IMR-90 (cell line): ENCODE measurements around the gene TAAR8.

Experiments used
- CEBPB ChIP-seq: IDR thresholded peaks from 2 replicates; pipeline ENCODE4 v1.6.1; 2012; ENCODE audit warnings: low read depth, low read length, improper control_type of control experiment
- CHD1 ChIP-seq: IDR thresholded peaks from 2 replicates; pipeline ENCODE4 v1.6.1; 2012; ENCODE audit warnings: low read depth, low read length, improper control_type of control experiment
- CTCF ChIP-seq: conservative IDR thresholded peaks from 2 replicates; pipeline ENCODE4 v1.5.1; 2012; ENCODE audit warnings: mild to moderate bottlenecking, low read depth, low read length, improper control_type of control experiment
- MAFK ChIP-seq: IDR thresholded peaks from 2 replicates; pipeline ENCODE4 v1.6.1; 2012; ENCODE audit warnings: low read depth, low read length, improper control_type of control experiment
- MAZ ChIP-seq: IDR thresholded peaks from 2 replicates; pipeline ENCODE4 v1.6.1; 2012; ENCODE audit warnings: low read depth, mild to moderate bottlenecking, low read length, improper control_type of control experiment, moderate library complexity, borderline replicate concordance
- MXI1 ChIP-seq: IDR thresholded peaks from 2 replicates; pipeline ENCODE4 v1.6.1; 2012; ENCODE audit warnings: low read depth, mild to moderate bottlenecking, low read length, moderate library complexity, borderline replicate concordance
- POLR2A ChIP-seq: IDR thresholded peaks from 2 replicates; pipeline ENCODE4 v1.6.1; 2012; ENCODE audit warnings: mild to moderate bottlenecking, low read depth, low read length
- RAD21 ChIP-seq: IDR thresholded peaks from 2 replicates; pipeline ENCODE4 v1.6.1; 2012; ENCODE audit warnings: low read length, improper control_type of control experiment
- RFX5 ChIP-seq: IDR thresholded peaks from 2 replicates; pipeline ENCODE4 v1.8.0; 2012; ENCODE audit warnings: low read depth, mild to moderate bottlenecking, low read length, moderate library complexity
- SMC3 ChIP-seq: fragments of 150-350 bp; IDR thresholded peaks from 2 replicates; pipeline ENCODE4 v1.6.1; 2016; ENCODE audit warnings: low read depth, mild to moderate bottlenecking, antibody characterized with exemption, low read length, moderate library complexity
- USF2 ChIP-seq: fragments of 150-350 bp; IDR thresholded peaks from 2 replicates; pipeline ENCODE4 v1.6.1; 2017; ENCODE audit warnings: mild to moderate bottlenecking, antibody characterized with exemption, low read length, low read depth
- TF ChIP-seq, protein P1 (sequence below): fragments of 150-350 bp; IDR thresholded peaks from 2 replicates; pipeline ENCODE4 v1.6.1; 2016; ENCODE audit warnings: low read depth, mild to moderate bottlenecking, low read length, moderate library complexity, borderline replicate concordance

- TF ChIP-seq MAZ (no peak), MAFK (no peak), POLR2A (no peak), CTCF (no peak), CEBPB (no peak), RAD21 (no peak), CHD1 (no peak), RFX5 (no peak), SMC3 (no peak), USF2 (no peak), MXI1 (no peak)
- TF ChIP-seq, protein P1, sequence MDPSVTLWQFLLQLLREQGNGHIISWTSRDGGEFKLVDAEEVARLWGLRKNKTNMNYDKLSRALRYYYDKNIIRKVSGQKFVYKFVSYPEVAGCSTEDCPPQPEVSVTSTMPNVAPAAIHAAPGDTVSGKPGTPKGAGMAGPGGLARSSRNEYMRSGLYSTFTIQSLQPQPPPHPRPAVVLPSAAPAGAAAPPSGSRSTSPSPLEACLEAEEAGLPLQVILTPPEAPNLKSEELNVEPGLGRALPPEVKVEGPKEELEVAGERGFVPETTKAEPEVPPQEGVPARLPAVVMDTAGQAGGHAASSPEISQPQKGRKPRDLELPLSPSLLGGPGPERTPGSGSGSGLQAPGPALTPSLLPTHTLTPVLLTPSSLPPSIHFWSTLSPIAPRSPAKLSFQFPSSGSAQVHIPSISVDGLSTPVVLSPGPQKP = no peak
Measured at GRCh38 chr6:132513831-132514545, 38.5 kb upstream of the TAAR8 start.
